ENCODE results near the gene ZNF292. TPM values are rescaled to one million over a fixed set of nuclear protein-coding genes. Genes with fewer than 3 reads are reported as not detected.

Gene ZNF292
- total RNA-seq, 1 donor: 134 TPM

DNA sequence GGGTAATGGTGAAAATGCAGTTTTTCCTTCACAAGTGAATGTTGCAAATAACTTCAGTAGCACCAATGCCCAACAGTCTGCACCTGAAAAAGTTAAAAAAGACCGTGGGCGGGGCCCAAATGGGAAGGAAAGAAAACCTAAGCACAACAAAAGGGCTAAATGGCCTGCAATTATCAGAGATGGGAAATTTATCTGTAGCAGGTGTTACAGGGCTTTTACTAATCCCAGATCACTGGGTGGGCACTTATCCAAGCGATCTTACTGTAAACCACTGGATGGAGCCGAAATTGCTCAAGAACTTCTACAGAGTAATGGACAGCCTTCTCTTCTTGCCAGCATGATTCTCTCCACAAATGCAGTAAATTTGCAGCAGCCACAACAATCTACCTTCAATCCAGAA lies 102.2 kb downstream of the ZNF292 start:
- no peaks in the 10 kb centered on the region for H3K27me3 ChIP-seq (ENCODE audit: insufficient read depth, low read length)

DNA sequence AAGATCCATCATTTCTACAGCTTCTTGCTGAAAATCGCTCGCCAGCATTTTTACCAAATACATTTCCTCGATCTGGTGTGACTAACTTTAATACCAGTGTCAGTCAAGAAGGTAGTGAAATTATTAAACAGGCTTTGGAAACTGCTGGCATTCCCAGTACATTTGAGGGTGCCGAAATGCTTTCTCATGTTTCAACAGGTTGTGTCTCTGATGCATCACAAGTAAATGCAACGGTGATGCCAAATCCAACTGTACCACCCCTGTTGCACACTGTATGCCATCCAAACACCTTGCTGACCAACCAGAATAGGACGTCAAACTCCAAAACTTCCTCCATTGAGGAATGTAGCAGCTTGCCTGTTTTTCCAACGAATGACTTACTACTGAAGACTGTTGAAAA lies 102.6 kb downstream of the ZNF292 start:
- Histone ChIP-seq H3K27me3 (ENCODE audit: insufficient read depth, low read length) (no peaks in the 10 kb centered on the region), H3K4me1 (ENCODE audit: insufficient read depth, low read length) (no peaks in the 10 kb centered on the region), H3K9me3 (ENCODE audit: low read depth, low read length) (no peaks in the 10 kb centered on the region), H3K4me3 (ENCODE audit: low read length) (no peak overlapping the region)

More for the DNA sequence above, 102.2 kb downstream of the ZNF292 start:
- H3K4me3 ChIP-seq (ENCODE audit: low read length): no peak overlapping the region
- H3K9me3 ChIP-seq (ENCODE audit: low read depth, low read length): no peaks in the 10 kb centered on the region
- no peaks in the 10 kb centered on the region for H3K4me1 ChIP-seq (ENCODE audit: insufficient read depth, low read length)

DNA sequence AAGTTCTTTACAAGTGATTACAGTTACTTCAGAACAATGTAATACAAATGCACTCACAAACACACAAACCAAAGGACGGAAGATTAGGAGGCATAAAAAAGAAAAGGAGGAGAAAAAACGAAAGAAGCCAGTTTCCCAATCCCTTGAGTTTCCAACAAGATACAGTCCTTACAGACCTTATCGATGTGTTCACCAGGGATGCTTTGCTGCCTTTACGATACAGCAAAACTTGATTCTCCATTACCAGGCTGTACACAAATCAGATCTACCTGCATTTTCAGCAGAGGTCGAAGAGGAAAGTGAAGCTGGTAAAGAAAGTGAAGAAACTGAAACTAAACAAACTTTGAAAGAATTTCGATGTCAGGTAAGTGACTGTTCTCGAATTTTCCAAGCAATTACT lies 104.4 kb downstream of the ZNF292 start:
- H3K4me3 ChIP-seq (ENCODE audit: low read length): no peak overlapping the region
- H3K4me1 ChIP-seq (ENCODE audit: insufficient read depth, low read length): no peaks in the 10 kb centered on the region
- H3K9me3 ChIP-seq (ENCODE audit: low read depth, low read length): no peaks in the 10 kb centered on the region
- no peaks in the 10 kb centered on the region for H3K27me3 ChIP-seq (ENCODE audit: insufficient read depth, low read length)

DNA sequence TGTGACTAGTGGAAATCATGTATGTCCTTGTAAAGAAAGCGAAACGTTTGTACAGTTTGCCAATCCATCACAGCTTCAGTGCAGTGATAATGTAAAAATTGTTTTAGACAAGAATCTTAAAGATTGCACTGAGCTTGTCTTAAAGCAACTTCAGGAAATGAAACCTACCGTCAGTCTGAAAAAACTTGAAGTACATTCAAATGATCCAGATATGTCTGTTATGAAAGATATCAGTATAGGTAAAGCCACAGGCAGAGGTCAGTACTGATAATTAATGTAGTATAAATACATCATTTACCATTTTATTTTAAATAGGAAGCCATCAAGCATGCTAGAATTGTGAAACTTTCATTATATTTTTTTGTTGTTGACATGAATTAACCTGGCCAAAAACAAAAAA lies 106.2 kb downstream of the ZNF292 start:
- H3K4me1 ChIP-seq (ENCODE audit: insufficient read depth, low read length): no peaks in the 10 kb centered on the region
- no peak overlapping the region for H3K4me3 ChIP-seq (ENCODE audit: low read length)
- no peaks in the 10 kb centered on the region for H3K27me3 ChIP-seq (ENCODE audit: insufficient read depth, low read length)
- H3K9me3 ChIP-seq (ENCODE audit: low read depth, low read length): no peaks in the 10 kb centered on the region

DNA sequence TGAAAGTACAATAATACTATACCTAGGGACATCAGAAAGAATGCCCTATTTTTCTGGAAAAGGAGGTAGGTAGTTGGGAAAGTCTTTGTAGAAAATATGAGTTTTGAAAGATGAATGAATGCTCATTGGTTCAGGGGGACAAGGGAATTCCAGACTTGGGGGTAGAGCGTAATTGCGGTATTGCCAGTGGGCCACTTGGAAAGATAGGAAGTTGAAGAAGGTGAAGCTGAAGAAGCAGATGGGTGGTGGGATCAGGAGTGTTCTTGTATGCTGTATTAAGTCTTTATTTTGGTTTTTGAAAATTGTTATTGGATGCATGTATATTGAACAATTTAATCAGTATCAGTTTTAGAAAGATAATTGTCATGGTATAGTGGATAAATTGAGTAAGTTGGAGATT lies 109.1 kb downstream of the ZNF292 start:
- no peaks in the 10 kb centered on the region for H3K4me1 ChIP-seq (ENCODE audit: insufficient read depth, low read length)
- H3K27me3 ChIP-seq (ENCODE audit: insufficient read depth, low read length): no peaks in the 10 kb centered on the region
- H3K4me3 ChIP-seq (ENCODE audit: low read length): no peak overlapping the region
- no peaks in the 10 kb centered on the region for H3K9me3 ChIP-seq (ENCODE audit: low read depth, low read length)

DNA sequence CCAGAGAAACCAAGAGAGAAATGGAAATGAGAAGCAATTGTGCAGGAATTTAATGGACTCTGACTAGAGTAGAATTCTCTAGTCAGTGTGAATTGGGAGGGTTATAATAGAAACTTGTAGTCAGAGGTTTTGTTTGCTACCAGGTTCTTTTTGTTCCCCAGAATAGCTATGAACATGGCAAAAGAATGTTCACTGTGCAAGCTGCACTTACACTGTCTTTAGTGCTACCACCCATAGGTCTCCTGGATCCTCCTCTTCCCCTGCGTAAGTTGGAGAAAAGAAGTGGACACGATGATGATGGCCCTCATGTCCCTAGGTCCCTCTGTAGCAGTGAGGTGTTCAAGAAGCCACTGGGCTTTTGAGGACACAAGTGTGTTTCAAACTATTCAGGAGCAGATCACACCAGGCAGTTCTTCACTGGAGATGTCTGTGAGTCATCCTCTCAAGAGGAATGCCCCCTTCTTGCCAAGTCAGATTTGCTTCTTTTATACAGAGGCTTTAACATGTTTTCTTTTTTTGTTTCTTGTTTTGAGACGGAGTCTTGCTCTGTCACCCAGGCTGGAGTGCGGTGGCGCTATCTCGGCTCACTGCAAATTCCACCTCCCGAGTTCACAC lies 119.4 kb downstream of the ZNF292 start:
- H3K27me3 ChIP-seq (ENCODE audit: insufficient read depth, low read length): no peaks in the 10 kb centered on the region
- no peaks in the 10 kb centered on the region for H3K4me1 ChIP-seq (ENCODE audit: insufficient read depth, low read length)
- H3K4me3 ChIP-seq (ENCODE audit: low read length): no peak overlapping the region
- H3K9me3 ChIP-seq (ENCODE audit: low read depth, low read length): no peaks in the 10 kb centered on the region

DNA sequence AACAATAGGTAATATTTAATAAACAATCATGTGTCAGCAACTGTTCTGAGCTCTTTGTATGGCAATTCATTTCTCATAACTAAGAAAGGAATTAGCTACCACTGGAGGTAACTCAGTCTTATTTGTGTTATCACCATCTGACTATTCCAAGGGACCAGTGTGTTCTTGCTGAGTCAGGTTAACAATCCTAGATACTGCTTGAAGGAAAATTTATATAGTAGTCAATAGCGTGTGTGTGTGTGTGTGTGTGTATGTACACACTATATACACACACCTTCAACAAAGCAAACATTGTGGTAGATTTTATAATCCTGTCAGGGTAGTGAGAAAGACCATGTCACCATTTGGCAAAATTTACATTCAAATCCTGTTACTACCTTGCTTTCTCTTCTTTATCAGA lies 121.3 kb downstream of the ZNF292 start:
- Histone ChIP-seq H3K27me3 (ENCODE audit: insufficient read depth, low read length) (no peaks in the 10 kb centered on the region), H3K9me3 (ENCODE audit: low read depth, low read length) (no peaks in the 10 kb centered on the region), H3K4me3 (ENCODE audit: low read length) (no peak overlapping the region), H3K4me1 (ENCODE audit: insufficient read depth, low read length) (no peaks in the 10 kb centered on the region)

DNA sequence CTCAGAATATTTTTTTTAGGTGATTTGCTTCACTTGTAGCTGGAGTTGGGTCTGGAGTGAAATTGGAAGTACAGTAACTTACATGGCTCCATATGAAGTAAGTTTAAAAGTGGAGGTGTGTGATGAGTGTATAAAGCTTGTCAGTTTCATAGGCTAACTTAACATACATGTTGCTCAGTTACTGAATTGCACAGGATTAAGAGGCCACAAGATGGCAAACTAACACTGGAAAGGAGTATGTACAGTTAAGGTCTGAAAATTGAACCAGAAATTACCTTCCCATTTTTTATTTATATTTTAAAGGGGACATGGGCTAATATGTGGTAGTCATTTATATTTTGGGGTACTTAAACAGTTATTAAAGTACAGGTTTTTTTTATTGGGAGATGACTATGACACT lies 121.8 kb downstream of the ZNF292 start:
- H3K4me1 ChIP-seq (ENCODE audit: insufficient read depth, low read length): no peaks in the 10 kb centered on the region
- no peaks in the 10 kb centered on the region for H3K27me3 ChIP-seq (ENCODE audit: insufficient read depth, low read length)
- H3K4me3 ChIP-seq (ENCODE audit: low read length): no peak overlapping the region
- H3K9me3 ChIP-seq (ENCODE audit: low read depth, low read length): no peaks in the 10 kb centered on the region

DNA sequence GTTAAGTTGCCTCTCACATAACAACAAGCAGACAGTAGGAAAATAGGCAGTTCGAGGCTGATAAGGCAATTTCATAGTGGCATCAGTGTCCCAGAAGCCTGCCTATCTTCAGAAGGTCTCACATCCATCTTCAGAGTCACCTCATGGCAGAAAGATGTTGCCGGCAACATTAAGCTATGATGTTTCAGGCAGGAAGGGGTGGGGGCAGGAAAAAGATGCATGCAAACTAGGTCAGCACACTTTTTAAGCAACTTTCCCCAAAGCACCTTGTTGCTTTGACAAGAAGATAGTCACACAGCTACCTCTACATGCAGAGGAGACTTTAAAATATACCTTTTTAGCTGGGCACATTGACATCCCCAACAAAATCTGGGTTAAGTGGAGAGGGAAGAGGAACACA lies 123.8 kb downstream of the ZNF292 start:
- no peak overlapping the region for H3K4me3 ChIP-seq (ENCODE audit: low read length)

DNA sequence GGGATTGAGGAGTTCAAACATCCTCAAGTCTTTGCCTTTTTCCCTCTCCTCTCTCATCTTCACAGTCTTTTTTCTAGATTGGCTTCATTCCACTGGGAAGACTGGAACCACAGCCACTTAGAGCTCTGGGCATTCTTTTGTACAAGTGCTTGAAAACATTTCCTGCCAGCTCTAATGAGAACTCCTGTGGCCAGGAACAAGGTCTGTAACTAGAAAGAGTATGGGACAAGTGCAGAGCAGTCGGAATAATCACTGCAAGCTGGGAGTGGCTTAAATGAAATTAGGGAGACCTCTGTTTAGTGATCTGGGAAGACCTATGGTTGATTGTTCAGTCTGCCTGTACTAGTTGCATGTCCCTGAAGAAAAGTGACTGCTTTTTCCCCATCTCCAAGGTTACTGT lies 126.1 kb downstream of the ZNF292 start:
- H3K9me3 ChIP-seq (ENCODE audit: low read depth, low read length): no peaks in the 10 kb centered on the region
- no peak overlapping the region for H3K4me3 ChIP-seq (ENCODE audit: low read length)
- H3K4me1 ChIP-seq (ENCODE audit: insufficient read depth, low read length): no peaks in the 10 kb centered on the region
- no peaks in the 10 kb centered on the region for H3K27me3 ChIP-seq (ENCODE audit: insufficient read depth, low read length)

More for the DNA sequence above, 123.8 kb downstream of the ZNF292 start:
- Histone ChIP-seq H3K9me3 (ENCODE audit: low read depth, low read length) (no peaks in the 10 kb centered on the region), H3K27me3 (ENCODE audit: insufficient read depth, low read length) (no peaks in the 10 kb centered on the region), H3K4me1 (ENCODE audit: insufficient read depth, low read length) (no peaks in the 10 kb centered on the region)

DNA sequence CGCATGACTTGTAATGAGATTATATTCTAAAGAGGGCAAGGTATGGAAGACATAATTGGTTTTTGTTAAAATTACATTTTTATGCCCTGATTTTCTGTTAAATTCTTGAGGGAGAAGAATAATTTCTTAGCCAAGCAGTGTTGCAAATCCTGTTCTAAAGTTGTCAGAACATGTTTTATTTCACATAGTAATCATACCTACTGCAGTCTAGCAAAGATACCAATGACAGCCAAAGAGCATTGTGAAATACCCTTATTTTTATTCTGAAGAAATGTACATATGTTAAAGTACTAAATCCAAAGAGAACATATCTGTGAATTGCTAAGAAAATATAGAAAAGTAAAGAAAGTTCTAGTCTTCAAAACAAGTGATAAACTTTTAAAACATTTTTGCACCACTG lies 127.4 kb downstream of the ZNF292 start:
- Histone ChIP-seq H3K4me3 (ENCODE audit: low read length) (no peak overlapping the region), H3K4me1 (ENCODE audit: insufficient read depth, low read length) (no peaks in the 10 kb centered on the region)

DNA sequence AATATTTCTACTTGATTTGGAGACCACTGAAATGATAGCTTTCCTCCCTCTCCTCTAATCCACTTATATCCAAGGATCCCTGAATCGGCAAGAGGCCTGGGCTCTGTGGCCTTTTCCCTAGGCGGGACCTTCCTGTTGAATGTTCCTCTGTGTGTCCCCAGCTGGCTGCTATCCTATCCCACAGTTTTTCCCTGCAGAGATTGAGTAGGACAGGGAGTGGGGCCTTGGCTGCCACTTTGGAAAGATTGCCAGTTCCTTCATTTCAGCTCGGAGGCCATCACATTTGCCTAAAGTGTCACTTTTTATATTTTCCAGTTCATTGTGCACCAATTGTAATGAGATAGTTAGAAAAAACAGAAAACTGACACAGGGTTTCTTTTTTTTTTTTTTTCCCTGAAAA lies 128.1 kb downstream of the ZNF292 start:
- H3K27me3 ChIP-seq (ENCODE audit: insufficient read depth, low read length): no peaks in the 10 kb centered on the region
- no peak overlapping the region for H3K4me3 ChIP-seq (ENCODE audit: low read length)
- H3K4me1 ChIP-seq (ENCODE audit: insufficient read depth, low read length): no peaks in the 10 kb centered on the region

More for the DNA sequence above, 127.4 kb downstream of the ZNF292 start:
- no peaks in the 10 kb centered on the region for H3K27me3 ChIP-seq (ENCODE audit: insufficient read depth, low read length)
- H3K9me3 ChIP-seq (ENCODE audit: low read depth, low read length): no peaks in the 10 kb centered on the region

DNA sequence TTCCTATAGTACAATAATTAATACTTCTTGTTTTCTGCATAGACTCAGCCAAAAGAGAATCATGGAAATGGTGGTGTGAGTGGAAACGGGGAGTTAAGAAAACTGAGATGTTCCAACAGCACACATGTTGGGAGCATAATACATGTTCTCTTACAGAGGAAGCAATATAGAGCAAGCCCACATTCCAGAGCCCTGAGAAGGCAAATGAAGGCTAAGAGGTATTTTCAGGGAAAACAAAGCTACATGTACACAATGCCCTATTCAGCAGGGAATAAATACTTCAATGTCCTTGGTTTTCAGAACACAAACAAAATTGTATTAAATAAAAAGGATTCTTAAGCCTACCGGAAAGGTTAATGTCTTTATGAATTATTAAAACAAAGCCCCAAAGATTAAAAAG lies 131.9 kb downstream of the ZNF292 start:
- Histone ChIP-seq H3K9me3 (ENCODE audit: low read depth, low read length) (no peaks in the 10 kb centered on the region), H3K4me1 (ENCODE audit: insufficient read depth, low read length) (no peaks in the 10 kb centered on the region), H3K27me3 (ENCODE audit: insufficient read depth, low read length) (no peaks in the 10 kb centered on the region), H3K4me3 (ENCODE audit: low read length) (no peak overlapping the region)

More for the DNA sequence above, 128.1 kb downstream of the ZNF292 start:
- H3K9me3 ChIP-seq (ENCODE audit: low read depth, low read length): no peaks in the 10 kb centered on the region

DNA sequence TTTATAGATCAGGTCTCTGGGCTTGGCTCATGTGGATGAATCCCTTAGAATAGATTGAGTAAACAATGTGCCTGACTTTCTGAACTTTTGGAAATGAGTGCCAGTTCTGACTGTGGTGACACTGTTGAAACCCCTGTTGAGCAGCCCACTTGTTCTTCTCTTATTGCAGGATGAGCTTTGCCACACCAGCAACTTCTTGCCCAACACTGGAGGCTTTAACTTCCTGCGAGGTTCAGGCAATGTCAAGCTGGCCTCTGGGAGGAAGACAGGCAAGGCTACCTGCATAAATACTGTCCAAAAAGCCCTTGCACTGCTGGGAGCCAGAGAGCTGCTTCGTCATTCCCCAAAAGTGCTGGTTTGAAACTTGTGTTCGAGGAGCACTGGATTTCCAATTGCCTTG lies 134.2 kb downstream of the ZNF292 start:
- H3K9me3 ChIP-seq (ENCODE audit: low read depth, low read length): no peaks in the 10 kb centered on the region
- no peaks in the 10 kb centered on the region for H3K4me1 ChIP-seq (ENCODE audit: insufficient read depth, low read length)
- no peak overlapping the region for H3K4me3 ChIP-seq (ENCODE audit: low read length)
- peaks cover 3% of the 10 kb centered on the region for H3K27me3 ChIP-seq (ENCODE audit: insufficient read depth, low read length)

DNA sequence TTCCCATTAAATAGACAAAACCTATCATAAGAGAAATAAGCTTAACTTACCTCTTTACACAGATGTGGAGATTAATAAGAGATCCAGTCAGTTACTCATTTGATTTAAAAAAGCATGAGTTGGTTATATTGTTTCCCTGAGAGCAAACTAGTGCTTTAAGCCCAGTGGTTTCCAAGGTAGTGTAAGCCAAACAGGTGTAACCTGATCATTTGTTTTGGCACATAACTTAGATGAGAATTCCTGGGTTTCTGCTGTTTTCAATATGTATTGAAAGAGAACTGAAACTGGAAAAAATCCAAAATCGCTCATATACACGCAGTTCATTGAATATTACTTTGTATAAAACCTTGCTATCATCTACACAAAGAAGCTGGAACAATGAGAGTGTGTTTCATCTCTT lies 136.5 kb downstream of the ZNF292 start:
- no peaks in the 10 kb centered on the region for H3K4me1 ChIP-seq (ENCODE audit: insufficient read depth, low read length)
- H3K27me3 ChIP-seq (ENCODE audit: insufficient read depth, low read length): peaks cover 7% of the 10 kb centered on the region
- H3K4me3 ChIP-seq (ENCODE audit: low read length): no peak overlapping the region
- H3K9me3 ChIP-seq (ENCODE audit: low read depth, low read length): no peaks in the 10 kb centered on the region

DNA sequence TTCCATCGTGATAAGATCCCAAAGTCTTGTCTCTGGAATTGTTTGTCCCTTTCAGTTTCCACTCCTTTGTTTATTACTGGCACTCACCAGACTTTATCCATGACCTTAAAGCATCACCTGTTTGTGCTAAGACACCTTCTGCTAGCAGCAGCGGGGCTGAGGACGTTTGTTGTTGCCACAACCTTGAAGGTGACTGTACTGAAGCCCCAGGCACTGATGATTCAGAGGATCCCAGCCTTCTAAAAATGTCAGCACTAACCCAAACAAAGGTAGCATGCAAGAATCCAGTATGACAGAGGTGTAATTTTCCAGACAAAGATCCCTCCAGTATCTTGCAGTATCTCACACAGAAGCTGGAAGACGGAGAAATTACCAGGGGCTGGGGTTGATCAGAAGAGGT lies 138.2 kb downstream of the ZNF292 start:
- peaks cover 16% of the 10 kb centered on the region for H3K27me3 ChIP-seq (ENCODE audit: insufficient read depth, low read length)
- H3K9me3 ChIP-seq (ENCODE audit: low read depth, low read length): no peaks in the 10 kb centered on the region
- H3K4me3 ChIP-seq (ENCODE audit: low read length): no peak overlapping the region

More for the DNA sequence above, 138.2 kb downstream of the ZNF292 start:
- no peaks in the 10 kb centered on the region for H3K4me1 ChIP-seq (ENCODE audit: insufficient read depth, low read length)

Measured in mononuclear cell (primary cell).